HCT116 (cell line): ENCODE data around the gene MCRIP1.

Experiments
- ELF1 ChIP-seq: IDR thresholded peaks from 2 replicates; pipeline ENCODE4 v1.6.1; 2012; ENCODE audit warnings: low read depth, borderline replicate concordance
- EZH2 ChIP-seq: fragments of 200-600 bp; sonication (generic); IDR thresholded peaks from 2 replicates; pipeline ENCODE4 v1.6.1; 2017; ENCODE audit warnings: antibody characterized with exemption, mixed run types
- JUND ChIP-seq: IDR thresholded peaks from 2 replicates; pipeline ENCODE4 v1.6.1; 2012
- POLR2A ChIP-seq: IDR thresholded peaks from 2 replicates; pipeline ENCODE4 v1.7.0; 2011; ENCODE audit warnings: borderline replicate concordance; ENCODE audit not compliant: insufficient read depth, insufficient read length; ENCODE audit errors: extremely low read depth
- POLR2AphosphoS5 ChIP-seq: IDR thresholded peaks from 2 replicates; pipeline ENCODE4 v1.6.1; 2011; ENCODE audit warnings: mild to moderate bottlenecking, low read depth, low read length, moderate library complexity
- SIN3A ChIP-seq: IDR thresholded peaks from 2 replicates; pipeline ENCODE4 v1.6.1; 2012; ENCODE audit warnings: low read depth
- TCF7L2 ChIP-seq: IDR thresholded peaks from 2 replicates; pipeline ENCODE4 v1.7.0; 2011; ENCODE audit warnings: borderline replicate concordance, inconsistent platforms; ENCODE audit not compliant: insufficient read depth, insufficient read length; ENCODE audit errors: extremely low read depth
- YY1 ChIP-seq: IDR thresholded peaks from 2 replicates; pipeline ENCODE4 v1.6.1; 2011; ENCODE audit warnings: low read length, low read depth, moderate library complexity, mild to moderate bottlenecking; ENCODE audit not compliant: insufficient replicate concordance; ENCODE audit errors: extremely low read depth
- TF ChIP-seq, protein P1 (sequence below), 3 experiments: fragments of 200-600 bp in 1 of 3; sonication (generic) in 1 of 3; IDR thresholded peaks in 2 of 3; conservative IDR thresholded peaks in 1 of 3; 2 replicates each; pipeline ENCODE4 v1.5.1; 2012 to 2017; ENCODE audit warnings: low read depth in 2 of 3, low read length in 2 of 3, antibody characterized with exemption in 1 of 3, borderline replicate concordance in 1 of 3, control low read depth in 1 of 3, mild to moderate bottlenecking in 1 of 3, mixed read lengths in 1 of 3, mixed run types in 1 of 3, moderate library complexity in 1 of 3; ENCODE audit not compliant: insufficient read depth in 1 of 3
- TF ChIP-seq, protein P2 (sequence below): IDR thresholded peaks from 2 replicates; pipeline ENCODE4 v1.6.1; 2012
- TF ChIP-seq, protein P3 (sequence below): IDR thresholded peaks from 2 replicates; pipeline ENCODE4 v1.6.1; 2012; ENCODE audit warnings: low read depth

DNA sequence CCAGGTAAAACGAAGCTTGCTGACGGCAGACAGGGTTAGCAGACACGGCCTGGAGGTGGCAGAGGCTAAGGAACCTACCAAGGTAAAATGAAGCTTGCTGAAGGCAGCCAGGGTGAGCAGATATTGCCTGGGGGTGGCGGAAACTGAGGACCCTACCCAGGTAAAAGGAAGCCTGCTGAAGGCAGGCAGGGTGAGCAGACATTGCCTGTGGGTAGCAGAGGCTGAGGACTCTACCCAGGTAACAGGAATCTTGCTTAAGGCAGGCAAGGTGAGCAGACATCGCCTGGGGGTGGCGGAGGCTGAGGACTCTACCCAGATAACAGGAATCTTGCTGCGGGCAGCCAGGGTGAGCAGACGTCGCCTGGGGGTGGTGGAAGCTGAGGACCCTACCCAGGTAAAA is 31.8 kb downstream of the MCRIP1 start:
- TF ChIP-seq, protein P1, sequence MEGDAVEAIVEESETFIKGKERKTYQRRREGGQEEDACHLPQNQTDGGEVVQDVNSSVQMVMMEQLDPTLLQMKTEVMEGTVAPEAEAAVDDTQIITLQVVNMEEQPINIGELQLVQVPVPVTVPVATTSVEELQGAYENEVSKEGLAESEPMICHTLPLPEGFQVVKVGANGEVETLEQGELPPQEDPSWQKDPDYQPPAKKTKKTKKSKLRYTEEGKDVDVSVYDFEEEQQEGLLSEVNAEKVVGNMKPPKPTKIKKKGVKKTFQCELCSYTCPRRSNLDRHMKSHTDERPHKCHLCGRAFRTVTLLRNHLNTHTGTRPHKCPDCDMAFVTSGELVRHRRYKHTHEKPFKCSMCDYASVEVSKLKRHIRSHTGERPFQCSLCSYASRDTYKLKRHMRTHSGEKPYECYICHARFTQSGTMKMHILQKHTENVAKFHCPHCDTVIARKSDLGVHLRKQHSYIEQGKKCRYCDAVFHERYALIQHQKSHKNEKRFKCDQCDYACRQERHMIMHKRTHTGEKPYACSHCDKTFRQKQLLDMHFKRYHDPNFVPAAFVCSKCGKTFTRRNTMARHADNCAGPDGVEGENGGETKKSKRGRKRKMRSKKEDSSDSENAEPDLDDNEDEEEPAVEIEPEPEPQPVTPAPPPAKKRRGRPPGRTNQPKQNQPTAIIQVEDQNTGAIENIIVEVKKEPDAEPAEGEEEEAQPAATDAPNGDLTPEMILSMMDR (IDR thresholded peaks at IDR 0.05 in 2 of 3, conservative IDR thresholded peaks at IDR 0.05 in 1 of 3; ENCODE audit: borderline replicate concordance in 1 of 3, insufficient read depth in 1 of 3, low read depth in 2 of 3, low read length in 2 of 3): no peak
- TF ChIP-seq EZH2 (no peak), ELF1 (no peak), TCF7L2 (no peak), SIN3A (no peak), POLR2AphosphoS5 (no peak), POLR2A (no peak), YY1 (no peak), JUND (no peak)
- TF ChIP-seq, protein P2, sequence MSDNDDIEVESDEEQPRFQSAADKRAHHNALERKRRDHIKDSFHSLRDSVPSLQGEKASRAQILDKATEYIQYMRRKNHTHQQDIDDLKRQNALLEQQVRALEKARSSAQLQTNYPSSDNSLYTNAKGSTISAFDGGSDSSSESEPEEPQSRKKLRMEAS: no peak
- TF ChIP-seq, protein P3, sequence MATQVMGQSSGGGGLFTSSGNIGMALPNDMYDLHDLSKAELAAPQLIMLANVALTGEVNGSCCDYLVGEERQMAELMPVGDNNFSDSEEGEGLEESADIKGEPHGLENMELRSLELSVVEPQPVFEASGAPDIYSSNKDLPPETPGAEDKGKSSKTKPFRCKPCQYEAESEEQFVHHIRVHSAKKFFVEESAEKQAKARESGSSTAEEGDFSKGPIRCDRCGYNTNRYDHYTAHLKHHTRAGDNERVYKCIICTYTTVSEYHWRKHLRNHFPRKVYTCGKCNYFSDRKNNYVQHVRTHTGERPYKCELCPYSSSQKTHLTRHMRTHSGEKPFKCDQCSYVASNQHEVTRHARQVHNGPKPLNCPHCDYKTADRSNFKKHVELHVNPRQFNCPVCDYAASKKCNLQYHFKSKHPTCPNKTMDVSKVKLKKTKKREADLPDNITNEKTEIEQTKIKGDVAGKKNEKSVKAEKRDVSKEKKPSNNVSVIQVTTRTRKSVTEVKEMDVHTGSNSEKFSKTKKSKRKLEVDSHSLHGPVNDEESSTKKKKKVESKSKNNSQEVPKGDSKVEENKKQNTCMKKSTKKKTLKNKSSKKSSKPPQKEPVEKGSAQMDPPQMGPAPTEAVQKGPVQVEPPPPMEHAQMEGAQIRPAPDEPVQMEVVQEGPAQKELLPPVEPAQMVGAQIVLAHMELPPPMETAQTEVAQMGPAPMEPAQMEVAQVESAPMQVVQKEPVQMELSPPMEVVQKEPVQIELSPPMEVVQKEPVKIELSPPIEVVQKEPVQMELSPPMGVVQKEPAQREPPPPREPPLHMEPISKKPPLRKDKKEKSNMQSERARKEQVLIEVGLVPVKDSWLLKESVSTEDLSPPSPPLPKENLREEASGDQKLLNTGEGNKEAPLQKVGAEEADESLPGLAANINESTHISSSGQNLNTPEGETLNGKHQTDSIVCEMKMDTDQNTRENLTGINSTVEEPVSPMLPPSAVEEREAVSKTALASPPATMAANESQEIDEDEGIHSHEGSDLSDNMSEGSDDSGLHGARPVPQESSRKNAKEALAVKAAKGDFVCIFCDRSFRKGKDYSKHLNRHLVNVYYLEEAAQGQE: no peak
